Measurements from ENCODE around the gene FLVCR2.

GRCh38 chr14:75649337-75649736 lies 70.9 kb downstream of the FLVCR2 start:
- no peak for TF ChIP-seq CTCF (conservative IDR thresholded peaks at IDR 0.05 in 1 of 2, IDR thresholded peaks at IDR 0.05 in 1 of 2; ENCODE audit: low read depth in 1 of 2, low read length in 2 of 2)
- TF ChIP-seq EZH2 (IDR thresholded peaks at IDR 0.05; ENCODE audit: low read length, missing control alignments) = no peak

Measured in fibroblast of lung (primary cell).